K562 (cell line): Measurements from ENCODE around the gene CCN6. TPM values are rescaled to one million over a fixed set of nuclear protein-coding genes. Genes with fewer than 3 reads are reported as not detected.

Experiments
- ATAC-seq: fragments of 200-7000 bp; cut with Tn5 transposase; 3 replicates; pipeline ENCODE4 v1.9.1; 2020; ENCODE audit warnings: moderate library complexity
- BruUV-seq: library from RNA; stranded (reverse); fragments of 400-500 nt; replicated peaks from 2 replicates; lab custom pipeline; 2021; lab: Mats Ljungman, UMichigan
- CTCF ChIA-PET: fragments of 300-600 bp; formaldehyde crosslinking; extraction: SDS; loops from one replicate; lab custom pipeline; 2021; ENCODE audit warnings: low intra/inter-chr PET ratio; lab: Yijun Ruan, JAX
- POLR2A ChIA-PET: fragments of 300-600, 350-650 bp; sonication (Branson Sonifier 250); formaldehyde crosslinking; extraction: SDS; loops from one replicate; lab custom pipeline; 2021; ENCODE audit warnings: antibody characterized with exemption, inconsistent platforms; lab: Yijun Ruan, JAX
- DNase-seq, 4 experiments: peaks; one replicate each; pipeline versions ENCODE4 v3.0.0 to v3.0.0-alpha.2; 2011 to 2018; ENCODE audit warnings: low spot score in 3 of 4, mixed read lengths in 3 of 4; ENCODE audit errors: extremely low read depth in 1 of 4
- FAIRE-seq: peaks from 2 replicates; lab custom pipeline; 2011; peaks lifted over from hg19 to GRCh38; lab: Jason Lieb, UNC
- H2AFZ ChIP-seq: 2 replicates; pipeline ENCODE4 v1.6.0; 2011; ENCODE audit warnings: low read depth, low read length, control low read depth, inconsistent platforms
- H3K27ac ChIP-seq: fragments of 200-600 bp; 3 replicates; pipeline ENCODE4 v1.8.0; 2011; ENCODE audit warnings: low read depth, mild to moderate bottlenecking, control low read depth, inconsistent platforms, low read length, moderate library complexity, mixed read lengths; ENCODE audit errors: extremely low read depth
- H3K27me3 ChIP-seq, 2 experiments: fragments of 300-600 bp in 1 of 2; 2 replicates in 1 of 2; 3 replicates in 1 of 2; pipeline versions ENCODE4 v1.6.0 to v1.8.0; 2011; ENCODE audit warnings: inconsistent platforms in 2 of 2, low read length in 2 of 2, mild to moderate bottlenecking in 1 of 2, mixed read lengths in 1 of 2, moderate library complexity in 1 of 2; ENCODE audit not compliant: control insufficient read depth in 2 of 2, insufficient read depth in 2 of 2
- H3K36me3 ChIP-seq: fragments of 300-600 bp; 3 replicates; pipeline ENCODE4 v1.8.0; 2011; ENCODE audit warnings: mild to moderate bottlenecking, low read length, inconsistent platforms; ENCODE audit not compliant: control insufficient read depth, insufficient read depth
- H3K4me1 ChIP-seq, 2 experiments: fragments of 200-600 bp in 1 of 2; replicated peaks in 1 of 2; 2 replicates in 1 of 2; 3 replicates in 1 of 2; pipeline versions ENCODE4 v1.5.1 to v1.8.0; 2011; ENCODE audit warnings: inconsistent platforms in 2 of 2, low read length in 2 of 2, mild to moderate bottlenecking in 1 of 2, mixed read lengths in 1 of 2, moderate library complexity in 1 of 2; ENCODE audit not compliant: control insufficient read depth in 2 of 2, insufficient read depth in 2 of 2
- H3K4me2 ChIP-seq: 2 replicates; pipeline ENCODE4 v1.6.1; 2011; ENCODE audit warnings: low read length, control low read depth, inconsistent platforms, mixed read lengths; ENCODE audit not compliant: insufficient read depth
- H3K4me3 ChIP-seq: fragments of 200-600 bp; sonication (generic), shearing (Covaris generic); 2 replicates; pipeline ENCODE4 v1.5.1; 2016; ENCODE audit warnings: control low read depth, inconsistent platforms
- H3K79me2 ChIP-seq: fragments of 200-600 bp; 3 replicates; pipeline ENCODE4 v1.8.0; 2011; ENCODE audit warnings: low read length, inconsistent platforms; ENCODE audit not compliant: control insufficient read depth, insufficient read depth
- H3K9ac ChIP-seq, 2 experiments: 2 replicates each; pipeline versions ENCODE4 v1.6.0 to v1.6.1; 2011; ENCODE audit warnings: low read depth in 2 of 2, low read length in 2 of 2, control low read depth in 1 of 2, inconsistent platforms in 1 of 2, mild to moderate bottlenecking in 1 of 2, mixed read lengths in 1 of 2; ENCODE audit not compliant: insufficient read depth in 1 of 2
- H3K9me1 ChIP-seq: one replicate; pipeline ENCODE4 v1.6.0; 2011; ENCODE audit warnings: inconsistent platforms, mild to moderate bottlenecking, low read length, moderate library complexity; ENCODE audit not compliant: control insufficient read depth, insufficient read depth
- H3K9me3 ChIP-seq: replicated peaks from 2 replicates; pipeline ENCODE4 v1.5.1; 2011; ENCODE audit warnings: low read depth, low read length, inconsistent platforms; ENCODE audit not compliant: control insufficient read depth, insufficient read depth
- H4K20me1 ChIP-seq: replicated peaks from 2 replicates; pipeline ENCODE4 v1.6.1; 2011; ENCODE audit warnings: low read length, inconsistent platforms, mixed read lengths; ENCODE audit not compliant: control insufficient read depth, insufficient read depth
- CBX5 ChIP-seq: IDR thresholded peaks from 2 replicates; pipeline ENCODE4 v1.6.1; 2014; ENCODE audit warnings: low read depth, borderline replicate concordance
- CCNT2 ChIP-seq: IDR thresholded peaks from 2 replicates; pipeline ENCODE4 v1.6.1; 2011; ENCODE audit warnings: borderline replicate concordance, low read depth, mild to moderate bottlenecking, moderate library complexity, mixed read lengths, low read length; ENCODE audit not compliant: insufficient read length; ENCODE audit errors: extremely low read depth
- HIVEP1 ChIP-seq: fragments of 250-450 bp; sonication (Bioruptor Pico); IDR thresholded peaks from 2 replicates; pipeline ENCODE4 v1.4.0; 2020; ENCODE audit warnings: mild to moderate bottlenecking
- MAZ ChIP-seq, 2 experiments: fragments of 450-650 bp in 1 of 2; sonication (generic) in 1 of 2; formaldehyde crosslinking; IDR thresholded peaks in 1 of 2; conservative IDR thresholded peaks in 1 of 2; 2 replicates each; pipeline versions ENCODE4 v1.4.0 to v1.5.0; 2020; ENCODE audit warnings: mild to moderate bottlenecking in 1 of 2, missing genetic modification reagents in 1 of 2
- MECOM ChIP-seq: fragments of 250-450 bp; sonication (Bioruptor Pico); IDR thresholded peaks from 2 replicates; pipeline ENCODE4 v1.8.0; 2022; ENCODE audit warnings: inconsistent platforms
- PYGO2 ChIP-seq: fragments of 450-650 bp; IDR thresholded peaks from 2 replicates; pipeline ENCODE4 v1.6.1; 2016; ENCODE audit warnings: mild to moderate bottlenecking, missing genetic modification characterization, moderate library complexity, missing compliant biosample characterization
- TFAM ChIP-seq: fragments of 250-450 bp; sonication (Bioruptor Pico); conservative IDR thresholded peaks from 2 replicates; pipeline ENCODE4 v1.5.0; 2021; ENCODE audit warnings: mild to moderate bottlenecking, moderate library complexity
- ZKSCAN8 ChIP-seq: fragments of 200-800 bp; sonication (Bioruptor generic); IDR thresholded peaks from 2 replicates; pipeline ENCODE4 v1.6.1; 2016; ENCODE audit warnings: missing genetic modification characterization, missing compliant biosample characterization
- ZNF143 ChIP-seq: sonication (generic); formaldehyde crosslinking; IDR thresholded peaks from 2 replicates; pipeline ENCODE4 v1.9.0; 2022; ENCODE audit warnings: mild to moderate bottlenecking, missing genetic modification reagents
- WGBS: fragments of 100-300 bp; shearing (Covaris generic); methylation state at CpG from one replicate; pipeline ENCODE4 v1.1.6; 2016; ENCODE audit warnings: low coverage, mixed read lengths; ENCODE audit not compliant: insufficient coverage; ENCODE audit errors: missing lambda C conversion rate; 5-methylcytosine and 5-hydroxymethylcytosine counted together
- in situ Hi-C: fragments of 300-500 bp; cut with MboI; formaldehyde crosslinking; loops from 4 replicates; pipeline ENCODE4 v1.15.0; 2018; ENCODE audit warnings: inconsistent platforms, mixed read lengths
- intact Hi-C: fragments of 100-400 bp; cut with micrococcal nuclease; formaldehyde crosslinking; loops from 2 replicates; pipeline ENCODE4 v1.14.2; 2022
- polyA plus RNA-seq, 8 experiments: library from polyadenylated mRNA; depleted of rRNA in 4 of 8; stranded (reverse) in 5 of 8; unstranded in 3 of 8; fragments of >200 nt; fragmentation: Nextera tagmentation in 2 of 8; fragmentation: Illumina TruSeq in 1 of 8; extraction: Ambion mirVana in 2 of 8; extraction: Trizol in 1 of 8; gene quantifications; 2 replicates each; pipeline versions ENCODE4 v1.2.1 to v1.2.3, GENCODE V29; 2011 to 2014; ENCODE audit warnings: inconsistent platforms in 1 of 8, missing spikeins in 1 of 8
- total RNA-seq, 7 experiments: library from RNA; depleted of rRNA in 6 of 7; stranded (reverse); fragments of >200 nt in 6 of 7; fragmentation: Illumina TruSeq in 2 of 7; extraction: Trizol in 2 of 7; gene quantifications; 2 replicates each; pipeline versions ENCODE4 v1.2.1 to v1.2.3, GENCODE V29; 2011 to 2021; ENCODE audit warnings: low replicate concordance in 1 of 7
- TF ChIP-seq, protein P1 (sequence below): fragments of 450-650 bp; conservative IDR thresholded peaks from 2 replicates; pipeline ENCODE4 v1.6.1; 2016; ENCODE audit warnings: missing genetic modification characterization, low read depth, mild to moderate bottlenecking, missing compliant biosample characterization, moderate library complexity
- TF ChIP-seq, protein P2 (sequence below), 2 experiments: fragments of 250-450 bp in 1 of 2; fragments of 450-650 bp in 1 of 2; sonication (Bioruptor Pico) in 1 of 2; IDR thresholded peaks; 2 replicates each; pipeline versions ENCODE4 v1.6.1 to v1.8.0; 2016 to 2021; ENCODE audit warnings: mild to moderate bottlenecking in 2 of 2, moderate library complexity in 2 of 2, missing compliant biosample characterization in 1 of 2, missing genetic modification characterization in 1 of 2
- TF ChIP-seq, protein P3 (sequence below), 2 experiments: fragments of 450-650 bp in 1 of 2; sonication (generic) in 1 of 2; formaldehyde crosslinking in 1 of 2; IDR thresholded peaks in 1 of 2; conservative IDR thresholded peaks in 1 of 2; 2 replicates each; pipeline versions ENCODE4 v1.6.1 to v1.8.1; 2016 to 2023; ENCODE audit warnings: mild to moderate bottlenecking in 2 of 2, moderate library complexity in 2 of 2, inconsistent platforms in 1 of 2, missing genetic modification reagents in 1 of 2

The CCN6 gene
- total and polyA plus RNA-seq, 9 of the 15 experiments (the other 6 are each of a cell fraction or from before 2014, with no cell fraction given): 0.04 to 0.62 (median 0.21) TPM; not detected in 2

DNA sequence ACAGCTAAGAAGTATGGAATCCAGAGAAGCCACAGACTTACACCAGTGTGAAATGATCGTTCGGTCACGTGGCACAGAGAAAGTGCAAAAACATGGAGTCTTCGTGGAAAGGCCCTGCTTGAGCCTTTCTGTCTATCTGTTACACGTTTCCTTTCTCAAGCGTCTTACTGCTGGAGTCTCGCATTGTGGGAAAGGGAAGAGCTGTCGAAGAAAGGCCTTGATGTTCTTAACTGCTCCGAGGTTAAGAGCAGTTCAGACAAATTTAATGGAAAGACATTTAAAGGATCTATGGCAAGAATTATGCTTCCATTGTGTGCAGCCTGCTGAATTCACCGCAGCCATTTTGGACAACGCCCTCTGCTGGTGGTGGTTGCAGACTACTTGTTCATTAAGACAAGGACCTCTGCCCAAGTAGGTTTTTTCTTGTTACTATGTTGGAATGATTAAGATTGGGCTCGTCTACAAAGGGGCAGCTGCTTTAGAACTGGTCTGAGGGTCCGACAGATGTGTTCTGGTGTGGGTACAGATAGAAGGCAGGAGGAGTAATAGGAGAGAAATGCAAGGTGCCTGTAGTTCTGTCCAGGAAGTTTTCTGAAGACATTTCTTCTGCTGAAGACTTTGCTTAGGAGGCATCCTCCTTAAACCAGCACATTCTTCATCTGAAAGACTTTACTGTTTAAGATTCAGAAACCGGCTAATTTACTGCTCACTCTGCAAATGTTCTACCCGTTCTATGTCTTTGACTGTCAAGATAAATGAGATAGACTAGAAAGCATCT, 24.7 kb upstream of the CCN6 start (continued):
- TF ChIP-seq, protein P1, sequence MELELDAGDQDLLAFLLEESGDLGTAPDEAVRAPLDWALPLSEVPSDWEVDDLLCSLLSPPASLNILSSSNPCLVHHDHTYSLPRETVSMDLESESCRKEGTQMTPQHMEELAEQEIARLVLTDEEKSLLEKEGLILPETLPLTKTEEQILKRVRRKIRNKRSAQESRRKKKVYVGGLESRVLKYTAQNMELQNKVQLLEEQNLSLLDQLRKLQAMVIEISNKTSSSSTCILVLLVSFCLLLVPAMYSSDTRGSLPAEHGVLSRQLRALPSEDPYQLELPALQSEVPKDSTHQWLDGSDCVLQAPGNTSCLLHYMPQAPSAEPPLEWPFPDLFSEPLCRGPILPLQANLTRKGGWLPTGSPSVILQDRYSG (tag): 0 out of 2 replicates have a peak, but pooled peaks have one; percentile 34
- TF ChIP-seq ZNF143 (CRISPR knock-in tag) (no peak), ZKSCAN8 (CRISPR knock-in tag) (0 out of 2 replicates have a peak, but pooled peaks have one; percentile 54), CBX5 (no peak)

DNA sequence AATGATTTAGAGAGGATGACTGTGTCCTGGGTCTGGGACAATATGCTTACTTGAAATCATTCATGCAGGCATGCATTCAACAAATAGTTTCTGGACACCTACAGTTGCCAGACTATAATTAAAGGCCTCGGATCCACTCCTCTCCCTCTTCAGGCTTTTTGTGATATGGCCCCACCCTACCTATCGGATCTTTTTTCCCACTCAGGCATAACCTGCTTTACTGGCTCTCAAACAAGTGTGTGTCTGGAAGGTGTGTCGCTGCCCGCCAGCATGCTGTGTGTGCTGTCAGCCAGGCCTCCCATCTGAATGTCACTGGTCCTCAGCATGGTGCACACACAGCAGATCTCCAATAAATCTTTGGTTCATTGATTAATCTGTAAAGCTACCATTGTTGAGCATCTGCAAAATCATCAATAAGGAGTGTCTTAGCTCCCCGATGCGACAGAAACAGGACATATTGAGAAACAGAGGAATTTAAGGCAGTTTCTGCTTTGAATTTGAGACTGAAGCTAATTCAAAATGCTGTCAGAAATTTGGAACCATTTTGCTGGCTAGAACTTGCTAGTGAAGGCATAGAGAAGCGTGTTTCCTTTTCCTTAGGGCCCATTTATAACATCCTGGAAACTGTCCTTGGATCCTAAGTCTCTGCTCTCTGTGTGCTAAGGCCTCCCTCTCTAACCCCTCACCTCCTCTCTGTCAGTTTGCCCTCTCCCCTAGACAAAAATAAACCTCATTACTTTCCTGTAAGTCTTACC, 23.5 kb upstream of the CCN6 start:
- POLR2A ChIA-PET: no interaction called here
- BruUV-seq: no TSS peak
- H3K9me3 ChIP-seq: no peaks in the 10 kb centered on the region
- TF ChIP-seq PYGO2 (tag) (no peak), MAZ (CRISPR knock-in tag; conservative IDR thresholded peaks at IDR 0.05 in 1 of 2, IDR thresholded peaks at IDR 0.05 in 1 of 2) (no peak), HIVEP1 (CRISPR knock-in tag) (no peak), MECOM (CRISPR knock-in tag) (no peak), CCNT2 (no peak), TFAM (no peak)
- TF ChIP-seq, protein P2, sequence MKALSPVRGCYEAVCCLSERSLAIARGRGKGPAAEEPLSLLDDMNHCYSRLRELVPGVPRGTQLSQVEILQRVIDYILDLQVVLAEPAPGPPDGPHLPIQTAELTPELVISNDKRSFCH (CRISPR knock-in tag; IDR thresholded peaks at IDR 0.05): no peak
- TF ChIP-seq, protein P2 (tag; IDR thresholded peaks at IDR 0.05): no peak
- TF ChIP-seq, protein P3, sequence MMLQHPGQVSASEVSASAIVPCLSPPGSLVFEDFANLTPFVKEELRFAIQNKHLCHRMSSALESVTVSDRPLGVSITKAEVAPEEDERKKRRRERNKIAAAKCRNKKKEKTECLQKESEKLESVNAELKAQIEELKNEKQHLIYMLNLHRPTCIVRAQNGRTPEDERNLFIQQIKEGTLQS (IDR thresholded peaks at IDR 0.05): no peak
- TF ChIP-seq, protein P3 (CRISPR knock-in tag; conservative IDR thresholded peaks at IDR 0.05): no peak

More for the DNA sequence above, 23.5 kb upstream of the CCN6 start:
- ATAC-seq (no peak), FAIRE-seq (no peak), DNase-seq (no peak)
- no peaks in the 10 kb centered on the region for H3K4me1 ChIP-seq
- no peak overlapping the region for H3K4me2 ChIP-seq
- H3K27ac ChIP-seq: no peak overlapping the region
- intact Hi-C loops: no loop called here
- CTCF ChIA-PET: no interaction called here
- peaks cover 16 to 30% of the 10 kb centered on the region in 2 experiments for H3K27me3 ChIP-seq
- H4K20me1 ChIP-seq: no peaks in the 10 kb centered on the region; the same call in 1 of the 2 replicates
- WGBS: 1% methylated on average over 7 of the region's 7 CpGs
- H3K9me1 ChIP-seq: no peaks in the 10 kb centered on the region
- H3K4me3 ChIP-seq: no peak overlapping the region
- in situ Hi-C loops: no loop called here
- H2AFZ ChIP-seq: no peak overlapping the region
- no peaks in the 10 kb centered on the region for H3K36me3 ChIP-seq
- H3K9ac ChIP-seq: no peak overlapping the region
- H3K79me2 ChIP-seq: no peaks in the 10 kb centered on the region
